ENCODE data around the gene RFFL. TPM values are rescaled to one million over a fixed set of nuclear protein-coding genes. Genes with fewer than 3 reads are reported as not detected.

The RFFL gene
- total RNA-seq, 1 experiment from 2014 or later: 37.7 TPM

DNA sequence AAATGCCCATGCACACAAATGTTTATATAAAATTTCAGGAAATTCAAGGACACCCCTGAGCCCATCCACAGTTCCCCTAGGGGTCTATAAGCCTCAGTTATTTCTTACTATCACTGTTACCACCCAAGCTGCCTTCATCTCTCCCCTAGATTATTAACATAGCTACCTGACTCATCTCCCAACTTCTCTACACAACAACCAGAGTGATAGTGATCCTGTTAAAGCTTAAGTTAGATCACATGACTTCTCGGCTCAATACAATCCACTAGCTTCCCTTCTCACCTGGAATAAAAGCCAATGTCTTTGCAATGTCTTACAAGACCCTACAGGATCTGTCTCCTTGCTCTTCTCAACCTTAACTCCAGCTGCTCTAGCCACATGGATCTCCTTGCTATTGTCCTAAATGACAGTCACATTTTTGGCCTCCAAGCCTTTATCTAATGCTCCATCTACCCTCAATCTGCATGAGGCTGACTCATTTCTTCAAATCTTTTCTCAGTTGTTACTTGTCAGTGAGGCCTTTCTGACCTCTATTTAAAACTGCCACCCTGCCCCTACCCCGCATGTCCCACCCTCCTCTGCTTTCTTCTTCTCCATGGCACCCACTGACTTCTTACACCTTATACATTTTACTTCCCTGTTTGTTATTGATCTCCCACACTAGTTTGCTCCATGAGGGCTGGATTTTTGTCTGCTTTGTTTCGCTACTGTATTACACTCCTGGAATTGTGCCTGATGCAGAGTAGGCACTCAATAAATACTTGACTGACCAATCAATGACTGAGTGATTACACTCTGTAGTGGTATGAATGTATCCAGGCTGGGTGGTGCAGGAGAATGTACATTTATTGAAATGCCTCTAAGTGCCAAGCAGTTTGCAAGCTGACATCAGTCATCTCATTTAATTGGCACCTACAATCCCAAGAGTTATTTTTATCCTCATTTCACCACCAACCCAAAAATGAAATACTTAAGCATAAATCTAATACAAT lies 88.4 kb downstream of the RFFL start:
- H3K9me3 ChIP-seq (ENCODE audit: low read length): no peaks in the 10 kb centered on the region
- TF ChIP-seq EZH2 (IDR thresholded peaks at IDR 0.05; ENCODE audit: low read length, unreplicated experiment): no peak
- no peak for TF ChIP-seq EZH2phosphoT487 (IDR thresholded peaks at IDR 0.05; ENCODE audit: borderline replicate concordance, low read length)
- TF ChIP-seq CTCF (conservative IDR thresholded peaks at IDR 0.05; ENCODE audit: low read depth, low read length): no peak
- BruUV-seq (replicated peaks): no TSS peak
- no peaks in the 10 kb centered on the region for H3K79me2 ChIP-seq (ENCODE audit: low read length)
- H4K20me1 ChIP-seq (ENCODE audit: low read length): no peaks in the 10 kb centered on the region
- no peaks in the 10 kb centered on the region for H3K36me3 ChIP-seq (ENCODE audit: low read depth, low read length)
- intact Hi-C loops (cut with micrococcal nuclease): no loop called here
- no peaks in the 10 kb centered on the region for H3K9me2 ChIP-seq (replicated peaks; ENCODE audit: low read length)
- H2AFZ ChIP-seq (ENCODE audit: low read length): no peak overlapping the region
- H3K4me3 ChIP-seq (ENCODE audit: low read length): no peak overlapping the region
- peak; percentile 70 for ATAC-seq
- POLR2A ChIA-PET (ENCODE audit: unreplicated experiment): interaction anchor here (0.5 to 0.7 kb wide), 3 partner anchors 115 to 709 kb away, joined by 3 read pairs; no protein-coding TSS in a partner anchor
- H3K4me1 ChIP-seq (ENCODE audit: insufficient read depth, low read length): peaks cover 24% of the 10 kb centered on the region
- H3K4me2 ChIP-seq (ENCODE audit: low read length): peak overlapping the region; percentile 21; the same call in 1 of the 2 replicates
- H3K27me3 ChIP-seq (ENCODE audit: low read length): no peaks in the 10 kb centered on the region
- H3F3A ChIP-seq (ENCODE audit: low read length, unreplicated experiment): no peaks in the 10 kb centered on the region
- H3K27ac ChIP-seq (ENCODE audit: low read length): peak overlapping the region; percentile 49
- H3K9ac ChIP-seq (ENCODE audit: low read length): no peak overlapping the region
- DNase-seq: no peak
- CTCF ChIA-PET: interaction anchor here (0.6 kb wide), 1 partner anchor 75 kb away, joined by 3 read pairs; no protein-coding TSS in a partner anchor

DNA sequence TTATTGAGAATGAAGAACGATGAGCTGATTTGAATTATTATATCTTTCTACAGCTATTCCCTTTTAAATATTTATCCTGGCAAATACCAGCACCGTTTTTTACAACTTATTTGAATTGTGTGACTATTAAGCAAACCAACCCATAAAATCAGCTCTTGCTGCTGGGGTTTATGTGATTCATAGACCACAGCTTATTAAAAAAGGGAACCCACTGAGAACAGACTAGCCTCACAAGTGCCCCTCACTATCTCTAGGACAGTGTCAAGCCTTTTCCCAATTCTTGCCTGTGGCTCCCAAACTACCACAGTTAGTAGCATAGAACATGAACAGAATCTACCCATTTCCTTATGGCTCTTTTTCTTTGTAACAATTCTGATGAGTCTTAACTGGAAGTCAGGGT lies 89.3 kb downstream of the RFFL start:
- ATAC-seq: peak; percentile 91
- H3K27me3 ChIP-seq (ENCODE audit: low read length): no peaks in the 10 kb centered on the region
- peaks cover 15% of the 10 kb centered on the region for H3K4me1 ChIP-seq (ENCODE audit: insufficient read depth, low read length)
- TF ChIP-seq CTCF (conservative IDR thresholded peaks at IDR 0.05; ENCODE audit: low read depth, low read length) (no peak), EZH2phosphoT487 (IDR thresholded peaks at IDR 0.05; ENCODE audit: borderline replicate concordance, low read length) (no peak), EZH2 (IDR thresholded peaks at IDR 0.05; ENCODE audit: low read length, unreplicated experiment) (no peak)
- ChIA-PET CTCF (interaction anchor here (0.6 kb wide), 1 partner anchor 76 kb away, joined by 3 read pairs; no protein-coding TSS in a partner anchor), POLR2A (ENCODE audit: unreplicated experiment) (interaction anchor here (0.6 to 0.7 kb wide), 3 partner anchors 51 to 710 kb away, joined by 3 read pairs; no protein-coding TSS in a partner anchor)
- no peaks in the 10 kb centered on the region for H3F3A ChIP-seq (ENCODE audit: low read length, unreplicated experiment)
- H3K36me3 ChIP-seq (ENCODE audit: low read depth, low read length): no peaks in the 10 kb centered on the region
- 0 out of 2 replicates have a peak overlapping the region, but pooled peaks have one; percentile 21 for H3K4me2 ChIP-seq (ENCODE audit: low read length)
- no peak overlapping the region for H2AFZ ChIP-seq (ENCODE audit: low read length)
- BruUV-seq (replicated peaks): no TSS peak
- intact Hi-C loops (cut with micrococcal nuclease): no loop called here
- H3K9me3 ChIP-seq (ENCODE audit: low read length): no peaks in the 10 kb centered on the region
- no peak overlapping the region for H3K9ac ChIP-seq (ENCODE audit: low read length)
- peak; percentile 30 for DNase-seq
- no peaks in the 10 kb centered on the region for H3K9me2 ChIP-seq (replicated peaks; ENCODE audit: low read length)
- no peaks in the 10 kb centered on the region for H4K20me1 ChIP-seq (ENCODE audit: low read length)
- H3K4me3 ChIP-seq (ENCODE audit: low read length): no peak overlapping the region
- peak overlapping the region; percentile 49 for H3K27ac ChIP-seq (ENCODE audit: low read length)
- H3K79me2 ChIP-seq (ENCODE audit: low read length): no peaks in the 10 kb centered on the region

All from PC-3 (cell line).